HG02678 (cell line): ENCODE data around the gene RTL10.
"Not testable (repeated sequence)": the region's sequence is repeated elsewhere in the genome, so short reads cannot be mapped to it uniquely, and the experiment has no call there.

Experiments
- ATAC-seq: cut with Tn5 transposase; IDR thresholded peaks from one replicate; pipeline ENCODE4 v1.9.1; 2021; ENCODE audit warnings: mild to moderate bottlenecking, moderate library complexity; ENCODE audit not compliant: unreplicated experiment

The RTL10 gene

GRCh38 chr22:19890502-19891316 lies 36.0 kb upstream of the RTL10 start:
- no peak for ATAC-seq

- no peak for ATAC-seq
Measured at GRCh38 chr22:19889951-19890350, 35.3 kb upstream of the RTL10 start.

- ATAC-seq: no peak
Measured at GRCh38 chr22:19888131-19888746, 33.6 kb upstream of the RTL10 start.

DNA sequence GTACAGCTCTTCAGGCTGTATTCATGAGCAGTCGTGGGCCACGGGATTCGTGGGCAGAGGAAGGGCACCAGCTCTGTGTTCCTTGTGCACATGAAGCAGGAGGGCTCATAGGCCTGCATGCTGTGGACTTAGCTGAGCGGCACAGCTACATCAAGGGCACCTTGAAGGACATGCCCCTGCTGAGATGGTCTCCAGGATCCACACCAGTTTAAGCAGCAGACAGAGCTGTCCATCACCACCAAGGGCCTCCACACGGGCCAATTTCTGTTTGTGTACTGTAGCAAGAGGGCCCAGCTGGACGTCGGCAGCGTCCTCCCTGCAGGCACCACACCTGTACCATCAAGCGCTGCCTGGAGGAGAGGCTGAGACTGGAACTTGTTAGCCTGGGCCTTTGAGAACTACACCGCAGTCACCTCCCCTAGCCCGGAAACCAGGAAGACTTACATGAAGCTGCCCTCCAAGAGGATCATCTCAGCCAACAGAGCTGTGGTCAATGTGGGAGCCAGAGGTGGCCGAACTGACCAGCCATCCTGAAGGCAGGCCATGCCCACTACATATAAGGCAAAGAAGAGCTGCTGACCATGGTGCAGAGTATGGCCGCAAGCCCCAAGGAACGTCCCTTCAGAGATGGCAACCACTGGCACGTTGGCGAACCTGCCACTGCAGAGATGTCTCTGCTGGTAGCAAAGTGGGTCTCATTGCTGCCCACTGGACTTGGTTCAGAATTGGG lies 32.7 kb upstream of the RTL10 start:
- no peak for ATAC-seq

DNA sequence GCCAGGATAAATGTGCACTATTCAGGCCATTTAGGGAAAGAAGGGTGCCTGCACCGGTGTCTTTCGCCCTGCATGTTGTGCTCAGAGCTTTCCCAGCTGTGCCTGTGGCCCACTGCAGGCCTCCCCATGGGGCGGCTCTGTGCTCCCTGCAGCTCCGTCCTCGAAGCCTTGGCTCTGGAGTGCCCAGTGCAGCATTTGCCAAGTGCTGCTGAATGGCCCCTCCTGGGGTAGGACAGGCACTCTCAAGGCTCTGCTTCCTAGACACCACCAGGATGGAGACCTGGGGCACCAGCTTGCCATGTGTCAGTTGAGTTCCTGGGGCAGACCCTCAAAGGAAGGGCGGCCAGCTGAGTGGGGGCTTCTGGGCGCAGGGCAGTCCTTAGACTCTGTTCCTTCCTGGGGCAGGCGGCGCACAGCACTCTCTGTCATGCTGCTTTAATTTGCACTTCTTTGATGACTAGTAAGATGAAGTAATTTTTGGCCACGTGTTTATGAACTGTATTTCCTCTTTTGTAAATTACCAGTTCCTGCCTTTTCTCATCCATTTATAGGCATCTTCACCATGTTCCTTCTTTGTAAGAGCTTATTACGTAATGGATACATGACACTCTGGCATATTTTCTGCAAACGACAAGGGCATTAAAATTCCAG lies 32.1 kb upstream of the RTL10 start:
- no peak for ATAC-seq

DNA sequence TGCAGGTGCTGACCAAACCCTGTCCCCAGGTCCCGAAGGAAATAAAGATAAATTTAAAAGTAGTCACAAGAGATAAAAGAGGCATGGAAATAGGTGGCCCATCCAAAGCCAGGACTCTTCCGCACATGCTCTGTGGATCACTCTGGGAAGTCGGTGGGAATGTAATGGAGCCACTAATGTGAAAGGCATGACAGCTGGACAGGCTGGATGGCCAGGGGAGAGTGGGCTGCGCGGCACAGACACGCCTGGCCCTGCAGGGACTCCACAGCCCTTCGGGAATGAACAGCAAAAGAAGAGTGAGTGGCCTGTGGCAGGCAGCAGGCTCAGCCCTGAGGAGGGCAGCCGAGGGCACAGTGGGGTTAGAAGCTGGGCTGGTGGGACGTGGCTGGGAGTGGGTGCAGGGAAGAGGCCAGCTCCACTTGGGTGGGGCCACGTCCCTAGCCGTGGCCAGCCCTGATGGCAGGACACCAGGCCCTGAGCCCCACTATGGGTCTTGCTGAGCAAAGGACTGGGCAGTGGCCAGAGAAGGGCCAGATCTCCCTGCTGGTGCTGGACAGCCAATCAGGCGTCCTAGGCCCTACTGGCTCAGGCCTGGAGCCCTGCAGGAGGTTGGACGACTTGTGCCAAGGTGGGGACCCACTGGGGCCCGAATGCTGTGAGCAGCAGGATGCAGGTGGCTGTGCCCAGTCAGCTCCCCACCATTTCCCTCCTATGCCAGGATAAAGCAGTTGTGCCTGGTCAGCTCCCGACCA lies 31.3 kb upstream of the RTL10 start:
- ATAC-seq: no peak

GRCh38 chr22:19884954-19885751 lies 30.5 kb upstream of the RTL10 start:
- ATAC-seq: no peak

DNA sequence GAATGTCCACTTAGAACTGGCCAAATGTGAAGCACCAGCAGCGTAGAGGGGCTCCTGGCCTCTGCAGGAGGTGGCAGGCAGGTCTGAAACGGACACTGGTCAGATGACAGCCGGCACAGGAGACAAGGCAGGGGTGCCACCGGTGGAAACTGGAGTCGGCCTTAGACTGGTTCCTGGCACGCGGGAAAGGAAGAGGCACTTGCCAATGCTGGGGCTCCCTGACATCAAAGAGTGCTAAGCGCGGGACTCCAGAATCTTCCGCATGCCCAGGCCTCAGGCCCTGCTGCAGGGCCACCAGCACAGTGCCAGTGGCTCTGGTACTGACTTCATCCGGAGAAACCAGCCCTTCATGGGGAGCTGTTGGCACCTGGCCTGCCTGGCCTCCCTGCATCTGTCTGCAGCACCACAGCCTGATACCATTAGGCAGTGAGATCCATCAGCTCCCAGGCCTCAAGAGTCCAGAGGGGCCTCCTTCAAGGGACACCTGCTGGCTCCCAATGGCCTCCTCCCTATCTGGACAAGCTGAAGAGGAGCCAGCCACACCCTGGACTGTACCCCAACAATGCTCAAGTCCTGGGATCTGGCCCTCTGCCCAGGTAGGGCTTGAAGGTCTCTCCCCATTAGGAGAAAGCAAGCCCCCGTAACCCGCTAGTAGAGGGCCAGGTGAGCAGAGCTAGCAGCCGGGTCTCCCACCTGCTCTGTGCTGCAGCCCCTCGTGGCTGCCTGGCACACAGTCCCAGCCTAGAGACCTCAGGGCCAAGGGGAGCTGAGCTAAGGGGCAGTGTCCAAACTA lies 29.7 kb upstream of the RTL10 start:
- no peak for ATAC-seq

DNA sequence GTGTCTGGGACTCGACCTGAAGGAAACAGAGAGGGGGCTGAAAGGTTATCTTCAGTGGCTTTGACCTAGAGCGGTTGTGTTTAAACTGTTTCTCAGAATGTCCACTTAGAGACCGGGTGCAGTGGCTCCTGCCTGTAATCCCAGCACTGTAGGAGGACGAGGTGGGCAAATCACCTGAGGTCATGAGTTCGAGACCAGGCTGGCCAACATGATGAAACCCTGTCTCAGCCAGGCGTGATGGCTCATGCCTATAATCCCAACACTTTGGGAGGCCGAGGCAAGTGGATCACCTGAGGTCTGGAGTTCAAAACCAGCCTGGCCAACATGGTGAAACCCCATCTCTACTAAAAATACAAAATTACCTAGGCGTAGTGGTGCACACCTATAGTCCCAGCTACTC lies 28.8 kb upstream of the RTL10 start:
- not testable (repeated sequence) for ATAC-seq

GRCh38 chr22:19882446-19883381 lies 28.0 kb upstream of the RTL10 start:
- ATAC-seq: no peak

- ATAC-seq: no peak
Measured at GRCh38 chr22:19880786-19881569, 26.3 kb upstream of the RTL10 start.

- no peak for ATAC-seq
Measured at GRCh38 chr22:19879992-19880785, 25.5 kb upstream of the RTL10 start.

DNA sequence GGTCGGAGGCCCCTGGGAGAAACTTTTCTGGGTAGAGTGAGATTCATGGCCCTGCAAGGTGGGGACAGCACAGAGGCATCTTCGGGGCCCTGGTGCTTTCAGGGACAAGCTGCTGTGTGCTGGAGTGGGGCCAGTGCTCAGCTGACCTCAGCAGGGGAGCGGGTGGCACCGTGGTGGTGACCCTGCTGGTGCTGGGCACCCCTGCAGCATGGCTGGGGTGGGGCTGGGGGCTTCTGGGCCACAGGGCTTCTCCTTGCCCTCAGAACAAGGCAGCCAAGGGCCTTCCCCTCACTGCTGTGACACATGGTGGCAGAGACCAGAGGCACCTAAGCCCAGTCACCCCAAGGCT lies 24.9 kb upstream of the RTL10 start:
- ATAC-seq: no peak

- no peak for ATAC-seq
Measured at GRCh38 chr22:19879246-19879570, 24.5 kb upstream of the RTL10 start.

GRCh38 chr22:19878461-19879245 lies 24.0 kb upstream of the RTL10 start:
- no peak for ATAC-seq
